ENCODE measurements around the gene LARP4B.
A peak's percentile ranks its signal among the peaks of the same experiment; 100 is the strongest.

The LARP4B gene

GRCh38 chr10:931326-932318 lies at the start of gene LARP4B:
LARP4B (minus strand) TSS chr10:931705; CDS start chr10:885721, 45,984 bp downstream.
- peak; percentile 93 to 95 for DNase-seq (ENCODE audit: low read depth in 2 of 2)

GRCh38 chr10:980468-981093 lies 49.1 kb upstream of the LARP4B start:
- no peak for DNase-seq (ENCODE audit: low read depth in 2 of 2)

- DNase-seq (ENCODE audit: low read depth in 2 of 2): no peak
Measured at GRCh38 chr10:978826-979421, 47.4 kb upstream of the LARP4B start.

DNA sequence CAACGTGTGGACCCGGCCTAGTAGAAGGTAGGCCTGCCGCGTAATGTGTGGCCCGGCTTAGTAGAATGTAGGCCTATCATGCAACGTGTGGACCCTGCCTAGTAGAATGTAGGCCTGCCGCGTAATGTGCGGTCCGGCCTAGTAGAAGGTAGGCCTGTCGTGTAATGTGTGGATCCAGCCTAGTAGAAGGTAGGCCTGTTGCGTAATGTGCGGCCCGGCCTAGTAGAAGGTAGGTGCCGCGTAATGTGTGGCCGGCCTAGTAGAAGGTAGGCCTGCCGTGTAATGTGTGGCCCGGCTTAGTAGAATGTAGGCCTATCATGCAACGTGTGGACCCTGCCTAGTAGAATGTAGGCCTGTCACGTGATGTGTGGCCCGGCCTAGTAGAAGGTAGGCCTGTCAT lies 44.8 kb upstream of the LARP4B start:
- DNase-seq (ENCODE audit: low read depth in 2 of 2): no peak

DNA sequence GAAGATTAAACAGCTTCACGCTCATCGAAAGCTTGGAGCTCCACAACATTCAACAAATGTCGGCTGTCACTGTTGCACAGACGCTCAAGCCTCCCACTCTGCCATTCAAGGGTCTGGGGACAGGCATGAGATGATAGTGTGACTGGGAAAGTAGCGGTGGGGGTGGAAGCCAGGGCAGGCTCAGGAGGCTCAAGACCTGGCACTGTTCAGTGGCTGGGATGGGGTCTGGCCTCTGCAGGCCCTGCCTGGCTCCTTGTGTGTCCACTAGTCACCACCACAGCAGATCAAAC lies 43.2 kb upstream of the LARP4B start:
- DNase-seq (ENCODE audit: low read depth in 2 of 2): no peak

- no peak for DNase-seq (ENCODE audit: low read depth in 2 of 2)
Measured at GRCh38 chr10:974038-974784, 42.7 kb upstream of the LARP4B start.

- no peak for DNase-seq (ENCODE audit: low read depth in 2 of 2)
Measured at GRCh38 chr10:972763-973162, 41.3 kb upstream of the LARP4B start.

DNA sequence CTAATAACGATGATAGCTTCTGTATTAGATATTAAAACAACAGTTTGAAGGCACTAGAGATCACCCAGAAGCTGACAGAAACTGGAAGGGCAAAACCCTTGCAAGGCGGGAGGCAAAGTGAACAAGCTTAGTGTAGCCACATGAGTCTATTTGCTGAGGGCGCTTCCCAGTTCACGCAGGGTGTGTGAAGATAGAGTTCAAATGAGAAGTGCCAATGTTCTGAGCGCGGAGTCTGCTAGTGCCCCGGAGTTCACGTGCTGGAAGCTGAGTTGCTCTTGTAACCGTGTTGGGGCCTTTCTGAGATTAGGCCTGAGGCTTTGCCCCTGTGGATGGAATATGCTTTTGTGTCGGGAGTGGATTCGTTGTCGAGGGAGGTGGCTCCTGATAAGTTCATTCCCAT lies 40.1 kb upstream of the LARP4B start:
- no peak for DNase-seq (ENCODE audit: low read depth in 2 of 2)

GRCh38 chr10:971150-971542 lies 39.6 kb upstream of the LARP4B start:
- DNase-seq (ENCODE audit: low read depth in 2 of 2): no peak

GRCh38 chr10:970311-971149 lies 39.0 kb upstream of the LARP4B start:
- DNase-seq (ENCODE audit: low read depth in 2 of 2): no peak

GRCh38 chr10:969473-970150 lies 38.1 kb upstream of the LARP4B start:
- DNase-seq (ENCODE audit: low read depth in 2 of 2): no peak

DNA sequence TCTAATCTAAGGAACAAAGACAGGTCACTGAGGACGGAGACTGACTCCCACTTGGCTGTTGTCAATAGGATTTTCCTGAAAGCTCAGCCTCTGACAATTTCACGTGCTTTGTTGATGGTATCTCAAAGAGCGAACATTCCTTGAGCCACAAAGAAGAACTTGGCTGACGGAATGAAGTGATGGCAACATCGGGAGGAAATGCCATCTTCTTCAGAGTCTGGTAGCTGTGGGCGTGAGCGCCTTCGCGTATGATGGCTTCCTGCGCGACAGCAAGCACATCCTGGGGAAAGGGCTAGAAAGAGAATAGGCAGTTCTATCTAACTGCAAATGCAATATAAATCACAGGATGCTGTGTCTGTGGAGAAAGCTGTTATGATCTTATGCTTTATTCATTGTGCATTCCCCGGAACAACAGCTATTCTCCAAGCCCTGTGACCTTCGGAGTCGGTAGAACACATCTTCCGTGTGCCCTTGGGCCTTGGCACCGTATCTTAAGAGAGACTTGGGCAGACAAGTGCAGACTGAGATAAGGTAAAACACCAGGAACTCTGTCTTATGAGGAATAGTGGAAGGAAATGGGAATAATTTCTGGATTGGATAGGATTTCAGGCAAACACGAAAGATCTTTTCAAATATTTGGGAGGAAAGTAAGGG lies 37.2 kb upstream of the LARP4B start:
- no peak for DNase-seq (ENCODE audit: low read depth in 2 of 2)

- no peak for DNase-seq (ENCODE audit: low read depth in 2 of 2)
Measured at GRCh38 chr10:966466-967235, 35.1 kb upstream of the LARP4B start.

GRCh38 chr10:964988-965417 lies 33.5 kb upstream of the LARP4B start:
- DNase-seq (ENCODE audit: low read depth in 2 of 2): no peak

DNA sequence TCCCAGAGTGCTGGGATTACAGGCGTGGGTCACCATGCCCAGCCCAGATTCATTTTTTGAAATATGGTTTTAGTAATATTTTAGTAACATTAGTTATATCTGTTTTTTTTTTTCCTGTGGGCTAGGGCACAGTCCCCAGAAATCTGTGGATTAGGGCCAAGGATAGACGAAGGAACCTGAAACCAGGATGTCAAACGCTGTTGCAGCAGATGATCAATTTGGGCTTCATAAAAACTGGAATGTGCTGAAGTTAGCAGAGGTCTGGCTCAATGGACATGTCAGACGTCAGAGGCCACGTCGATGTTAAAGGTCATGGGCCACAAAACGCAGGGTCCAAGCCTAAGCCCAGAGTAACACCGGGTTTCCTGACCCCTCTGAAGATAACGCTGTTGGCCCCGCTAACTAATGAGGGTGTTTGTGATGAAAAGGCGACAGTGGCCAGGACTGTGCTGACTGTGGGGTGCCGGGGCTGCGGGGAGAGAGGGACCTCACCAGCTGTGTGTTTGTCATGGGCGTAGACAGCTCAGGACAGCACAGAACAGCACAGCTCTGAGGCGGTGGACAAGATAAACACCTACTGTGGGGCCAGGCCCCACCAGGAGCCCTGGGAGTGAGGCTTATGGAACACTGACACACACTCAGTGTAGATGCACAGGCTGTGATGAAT lies 32.9 kb upstream of the LARP4B start:
- DNase-seq (ENCODE audit: low read depth in 2 of 2): no peak

DNA sequence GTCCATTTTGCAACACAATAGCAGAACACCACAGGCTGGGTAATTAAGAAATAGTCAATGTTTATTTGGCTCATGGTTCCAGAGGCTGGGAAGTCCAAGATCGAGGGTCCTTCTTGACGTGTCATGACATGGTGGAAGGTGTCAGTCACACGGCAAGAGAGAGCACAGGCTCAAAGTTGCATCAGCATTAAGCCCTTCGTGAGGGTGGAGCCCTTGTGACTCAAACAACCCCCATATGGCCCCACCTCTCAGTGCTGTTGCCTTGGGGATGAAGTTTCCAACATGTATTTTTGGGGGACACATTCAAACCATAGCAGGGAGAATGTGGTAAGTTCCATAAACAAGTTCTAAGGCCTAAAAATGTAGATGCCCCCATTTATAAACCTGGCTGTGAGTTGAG lies 32.1 kb upstream of the LARP4B start:
- DNase-seq (ENCODE audit: low read depth in 2 of 2): no peak

- DNase-seq (ENCODE audit: low read depth in 2 of 2): no peak
Measured at GRCh38 chr10:963186-963585, 31.7 kb upstream of the LARP4B start.

DNA sequence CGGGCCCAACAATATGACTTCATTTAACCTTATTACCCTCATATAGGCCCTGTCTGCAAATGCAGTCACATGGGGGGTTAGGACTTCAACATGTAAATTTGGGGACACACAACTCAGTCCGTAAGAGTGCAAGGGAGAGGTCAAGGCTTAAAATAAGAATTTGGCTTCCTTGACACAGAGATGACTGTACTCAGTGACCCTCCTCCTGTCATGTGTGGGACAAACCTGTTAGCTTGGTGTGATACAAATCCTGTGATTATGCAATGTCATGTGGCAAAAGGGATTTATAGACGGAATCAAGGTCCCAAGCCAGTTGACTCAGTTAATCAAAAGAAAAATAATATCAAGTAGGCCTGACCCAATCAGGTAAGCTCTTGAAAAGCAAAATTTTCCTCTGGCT lies 30.8 kb upstream of the LARP4B start:
- DNase-seq (ENCODE audit: low read depth in 2 of 2): no peak

DNA sequence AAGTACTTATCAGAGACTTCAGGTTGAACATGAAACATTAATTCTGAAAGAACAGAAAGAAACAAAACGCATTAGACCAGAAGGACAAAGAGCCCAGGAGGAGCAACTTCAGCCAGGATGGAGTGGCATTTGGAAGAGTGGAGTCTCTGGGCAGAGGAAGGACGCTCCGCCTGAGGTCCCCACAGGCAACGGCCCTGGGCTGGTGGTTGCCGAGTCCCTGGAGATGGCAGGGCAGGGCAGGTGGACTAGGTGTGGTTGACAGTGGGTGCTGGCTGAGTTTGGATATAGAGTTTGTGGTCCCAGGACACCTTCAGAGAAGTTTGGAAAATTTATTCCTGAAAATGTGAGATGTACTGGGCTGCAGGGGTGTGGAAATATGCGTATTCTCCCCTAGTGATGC lies 27.4 kb upstream of the LARP4B start:
- no peak for DNase-seq (ENCODE audit: low read depth in 2 of 2)

Data from stimulated activated CD4-positive, alpha-beta T cell treated with anti-CD3 and anti-CD28 coated beads, Interleukin-4, amount 100 ng/mL, for 48 hours (primary cell).